ENCODE measurements around the gene DUSP9.
"Not testable (repeated sequence)": the region's sequence is repeated elsewhere in the genome, so short reads cannot be mapped to it uniquely, and the experiment has no call there.

DNA sequence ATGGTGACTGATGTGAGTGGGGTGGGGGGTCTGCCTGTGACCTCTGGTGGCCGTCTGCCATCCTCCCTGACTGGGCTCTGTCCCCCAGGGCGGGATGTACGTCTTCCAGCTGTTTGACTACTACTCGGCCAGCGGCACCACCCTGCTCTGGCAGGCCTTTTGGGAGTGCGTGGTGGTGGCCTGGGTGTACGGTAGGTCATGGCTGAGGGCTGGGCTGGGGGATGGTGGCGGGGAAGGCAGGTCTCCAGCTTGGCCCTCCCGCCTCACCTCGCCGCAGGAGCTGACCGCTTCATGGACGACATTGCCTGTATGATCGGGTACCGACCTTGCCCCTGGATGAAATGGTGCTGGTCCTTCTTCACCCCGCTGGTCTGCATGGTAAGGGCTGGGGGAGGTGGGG lies 47.3 kb downstream of the DUSP9 start:
- not testable (repeated sequence) for TF ChIP-seq TAF1 (IDR thresholded peaks at IDR 0.05; ENCODE audit: borderline replicate concordance, low read depth, low read length); POLR2AphosphoS5 (IDR thresholded peaks at IDR 0.05; ENCODE audit: low read depth, low read length)

All from GM12892 (cell line).